22Rv1 (cell line): ENCODE measurements around the gene CACNA1E.

Experiments used
- ZFX ChIP-seq: fragments of 450-650 bp; IDR thresholded peaks from 2 replicates; pipeline ENCODE4 v1.6.1; 2017; ENCODE audit warnings: antibody characterized with exemption, borderline replicate concordance
- TF ChIP-seq, protein P1 (sequence below): fragments of 450-650 bp; IDR thresholded peaks from 2 replicates; pipeline ENCODE4 v1.5.1; 2017; ENCODE audit warnings: mild to moderate bottlenecking

DNA sequence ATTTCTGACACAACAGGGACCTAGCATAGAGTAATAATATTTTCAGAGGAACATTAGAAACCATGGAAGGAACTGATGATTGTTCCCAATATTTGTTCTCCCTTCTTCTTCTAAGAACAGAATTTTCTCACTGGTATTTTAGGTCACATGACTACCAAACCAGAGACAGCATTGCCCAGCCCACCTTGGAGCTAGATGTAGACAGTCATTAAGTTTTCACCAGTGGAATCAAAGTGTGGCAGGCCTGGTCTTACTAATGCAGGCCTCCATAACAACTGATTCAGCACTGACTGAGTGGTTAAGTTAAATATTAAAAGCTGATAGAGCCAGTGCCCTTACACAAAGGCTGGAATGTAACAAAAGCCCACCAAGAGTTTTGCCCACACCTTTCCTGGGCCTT lies 333.8 kb downstream of the CACNA1E start:
- TF ChIP-seq, protein P1, sequence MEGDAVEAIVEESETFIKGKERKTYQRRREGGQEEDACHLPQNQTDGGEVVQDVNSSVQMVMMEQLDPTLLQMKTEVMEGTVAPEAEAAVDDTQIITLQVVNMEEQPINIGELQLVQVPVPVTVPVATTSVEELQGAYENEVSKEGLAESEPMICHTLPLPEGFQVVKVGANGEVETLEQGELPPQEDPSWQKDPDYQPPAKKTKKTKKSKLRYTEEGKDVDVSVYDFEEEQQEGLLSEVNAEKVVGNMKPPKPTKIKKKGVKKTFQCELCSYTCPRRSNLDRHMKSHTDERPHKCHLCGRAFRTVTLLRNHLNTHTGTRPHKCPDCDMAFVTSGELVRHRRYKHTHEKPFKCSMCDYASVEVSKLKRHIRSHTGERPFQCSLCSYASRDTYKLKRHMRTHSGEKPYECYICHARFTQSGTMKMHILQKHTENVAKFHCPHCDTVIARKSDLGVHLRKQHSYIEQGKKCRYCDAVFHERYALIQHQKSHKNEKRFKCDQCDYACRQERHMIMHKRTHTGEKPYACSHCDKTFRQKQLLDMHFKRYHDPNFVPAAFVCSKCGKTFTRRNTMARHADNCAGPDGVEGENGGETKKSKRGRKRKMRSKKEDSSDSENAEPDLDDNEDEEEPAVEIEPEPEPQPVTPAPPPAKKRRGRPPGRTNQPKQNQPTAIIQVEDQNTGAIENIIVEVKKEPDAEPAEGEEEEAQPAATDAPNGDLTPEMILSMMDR = no peak
- TF ChIP-seq ZFX = no peak
